ENCODE results near the gene UVRAG. TPM values are rescaled to one million over a fixed set of nuclear protein-coding genes. Genes with fewer than 3 reads are reported as not detected.

Gene UVRAG
- total RNA-seq, 1 donor from 2014 or later = 17.8 TPM

DNA sequence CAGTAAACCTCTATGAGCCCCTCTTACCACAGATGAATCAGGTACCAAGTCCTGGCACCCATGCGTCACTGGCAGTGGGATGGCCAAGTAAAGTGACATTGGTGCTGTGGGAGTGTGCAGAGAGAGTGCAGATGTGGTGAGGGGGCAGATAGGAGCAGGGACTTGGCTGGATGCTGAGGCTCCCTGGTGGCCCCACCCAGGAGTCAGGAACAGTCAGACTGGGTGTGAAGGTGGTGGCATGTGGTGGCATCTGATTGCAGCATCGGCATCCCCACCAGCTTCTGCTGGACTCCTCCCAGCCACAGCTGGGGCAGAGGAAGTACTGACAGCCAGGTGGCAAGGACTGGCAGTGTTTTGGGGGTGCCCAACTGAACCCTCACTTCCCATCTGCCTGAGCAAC is 35.0 kb upstream of the UVRAG start:
- no peaks in the 10 kb centered on the region for H3K36me3 Mint-ChIP-seq (ENCODE audit: unreplicated experiment)
- H3K4me1 Mint-ChIP-seq (ENCODE audit: low read depth, unreplicated experiment) = no peaks in the 10 kb centered on the region
- no peaks in the 10 kb centered on the region for H3K9me3 Mint-ChIP-seq (ENCODE audit: unreplicated experiment)
- TF ChIP-seq, protein P1, sequence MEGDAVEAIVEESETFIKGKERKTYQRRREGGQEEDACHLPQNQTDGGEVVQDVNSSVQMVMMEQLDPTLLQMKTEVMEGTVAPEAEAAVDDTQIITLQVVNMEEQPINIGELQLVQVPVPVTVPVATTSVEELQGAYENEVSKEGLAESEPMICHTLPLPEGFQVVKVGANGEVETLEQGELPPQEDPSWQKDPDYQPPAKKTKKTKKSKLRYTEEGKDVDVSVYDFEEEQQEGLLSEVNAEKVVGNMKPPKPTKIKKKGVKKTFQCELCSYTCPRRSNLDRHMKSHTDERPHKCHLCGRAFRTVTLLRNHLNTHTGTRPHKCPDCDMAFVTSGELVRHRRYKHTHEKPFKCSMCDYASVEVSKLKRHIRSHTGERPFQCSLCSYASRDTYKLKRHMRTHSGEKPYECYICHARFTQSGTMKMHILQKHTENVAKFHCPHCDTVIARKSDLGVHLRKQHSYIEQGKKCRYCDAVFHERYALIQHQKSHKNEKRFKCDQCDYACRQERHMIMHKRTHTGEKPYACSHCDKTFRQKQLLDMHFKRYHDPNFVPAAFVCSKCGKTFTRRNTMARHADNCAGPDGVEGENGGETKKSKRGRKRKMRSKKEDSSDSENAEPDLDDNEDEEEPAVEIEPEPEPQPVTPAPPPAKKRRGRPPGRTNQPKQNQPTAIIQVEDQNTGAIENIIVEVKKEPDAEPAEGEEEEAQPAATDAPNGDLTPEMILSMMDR (IDR thresholded peaks at IDR 0.05; ENCODE audit: partially characterized antibody, unreplicated experiment) = no peak
- no peak for DNase-seq
- no peak overlapping the region for H3K4me3 Mint-ChIP-seq (ENCODE audit: unreplicated experiment)
- H3K27me3 Mint-ChIP-seq (ENCODE audit: unreplicated experiment) = no peaks in the 10 kb centered on the region
- no peak overlapping the region for H3K27ac Mint-ChIP-seq (ENCODE audit: unreplicated experiment)

DNA sequence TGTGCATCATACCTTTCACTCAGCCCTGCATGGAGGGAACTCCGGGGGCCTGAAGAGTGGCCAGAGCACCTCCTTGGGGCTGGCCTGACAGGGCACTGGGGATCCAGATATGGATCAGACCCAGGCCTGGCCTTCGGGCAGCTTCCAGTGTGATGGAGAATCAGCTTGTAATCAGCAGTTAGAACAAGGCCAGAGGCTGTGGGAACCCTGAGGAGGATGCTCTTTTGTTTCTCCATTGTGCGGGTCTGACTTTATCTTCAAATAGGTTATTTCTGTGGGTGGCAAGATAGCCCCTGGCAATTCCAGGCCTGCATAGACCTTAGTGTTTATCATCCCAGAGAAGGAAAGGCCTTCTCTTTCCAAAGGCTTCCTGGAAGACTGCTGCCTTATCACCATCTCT is 34.1 kb upstream of the UVRAG start:
- Mint-ChIP-seq H3K36me3 (ENCODE audit: unreplicated experiment) (no peaks in the 10 kb centered on the region), H3K9me3 (ENCODE audit: unreplicated experiment) (no peaks in the 10 kb centered on the region), H3K4me1 (ENCODE audit: low read depth, unreplicated experiment) (no peaks in the 10 kb centered on the region), H3K27me3 (ENCODE audit: unreplicated experiment) (no peaks in the 10 kb centered on the region), H3K27ac (ENCODE audit: unreplicated experiment) (no peak overlapping the region), H3K4me3 (ENCODE audit: unreplicated experiment) (no peak overlapping the region)
- TF ChIP-seq, protein P1 (IDR thresholded peaks at IDR 0.05; ENCODE audit: partially characterized antibody, unreplicated experiment) = no peak
- no peak for DNase-seq

DNA sequence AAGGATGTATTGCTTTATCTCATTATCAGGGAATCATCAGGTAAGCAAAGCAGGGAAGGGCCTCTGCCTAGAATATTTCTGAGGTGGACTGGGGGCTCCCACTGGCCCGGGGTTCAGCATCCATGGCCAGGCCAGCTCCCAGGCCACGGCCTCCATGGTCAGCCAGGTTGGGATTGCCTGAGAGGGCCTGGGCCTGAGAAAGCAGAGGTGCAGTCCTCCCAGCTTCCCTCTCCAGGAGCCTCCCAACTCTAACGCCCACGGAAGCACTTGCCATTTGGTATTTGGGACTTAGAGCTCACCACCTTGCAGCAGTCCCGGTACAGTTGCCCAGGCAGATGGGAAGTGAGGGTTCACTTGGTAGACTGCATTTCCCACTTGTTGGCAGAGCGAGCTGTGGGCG is 33.7 kb upstream of the UVRAG start:
- Mint-ChIP-seq H3K27ac (ENCODE audit: unreplicated experiment) (no peak overlapping the region), H3K4me1 (ENCODE audit: low read depth, unreplicated experiment) (no peaks in the 10 kb centered on the region), H3K36me3 (ENCODE audit: unreplicated experiment) (no peaks in the 10 kb centered on the region), H3K4me3 (ENCODE audit: unreplicated experiment) (no peak overlapping the region), H3K9me3 (ENCODE audit: unreplicated experiment) (no peaks in the 10 kb centered on the region), H3K27me3 (ENCODE audit: unreplicated experiment) (no peaks in the 10 kb centered on the region)
- DNase-seq = no peak
- TF ChIP-seq, protein P1 (IDR thresholded peaks at IDR 0.05; ENCODE audit: partially characterized antibody, unreplicated experiment) = no peak

DNA sequence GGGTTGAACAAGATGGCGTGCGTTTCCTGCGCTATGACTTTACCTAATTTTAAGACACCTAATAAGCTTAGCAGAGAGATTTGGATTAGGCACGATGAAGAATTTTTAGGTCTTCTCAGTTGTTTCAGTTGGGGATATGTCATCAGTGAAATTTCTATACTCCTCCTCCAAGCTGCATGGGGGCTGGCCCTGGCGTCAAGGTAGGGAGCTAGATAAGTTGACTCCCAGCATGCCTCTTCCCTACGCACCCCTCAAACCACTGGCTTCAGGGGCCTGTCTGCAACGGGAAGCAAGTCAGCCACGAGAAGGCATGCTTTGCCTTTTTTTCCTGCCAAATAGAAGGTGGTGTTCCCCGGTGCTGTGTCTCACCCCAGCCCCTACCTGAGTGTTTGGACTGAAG is 33.2 kb upstream of the UVRAG start:
- Mint-ChIP-seq H3K36me3 (ENCODE audit: unreplicated experiment) (no peaks in the 10 kb centered on the region), H3K27me3 (ENCODE audit: unreplicated experiment) (no peaks in the 10 kb centered on the region), H3K4me1 (ENCODE audit: low read depth, unreplicated experiment) (no peaks in the 10 kb centered on the region), H3K4me3 (ENCODE audit: unreplicated experiment) (no peak overlapping the region), H3K9me3 (ENCODE audit: unreplicated experiment) (no peaks in the 10 kb centered on the region), H3K27ac (ENCODE audit: unreplicated experiment) (no peak overlapping the region)
- TF ChIP-seq, protein P1 (IDR thresholded peaks at IDR 0.05; ENCODE audit: partially characterized antibody, unreplicated experiment) = no peak
- no peak for DNase-seq

DNA sequence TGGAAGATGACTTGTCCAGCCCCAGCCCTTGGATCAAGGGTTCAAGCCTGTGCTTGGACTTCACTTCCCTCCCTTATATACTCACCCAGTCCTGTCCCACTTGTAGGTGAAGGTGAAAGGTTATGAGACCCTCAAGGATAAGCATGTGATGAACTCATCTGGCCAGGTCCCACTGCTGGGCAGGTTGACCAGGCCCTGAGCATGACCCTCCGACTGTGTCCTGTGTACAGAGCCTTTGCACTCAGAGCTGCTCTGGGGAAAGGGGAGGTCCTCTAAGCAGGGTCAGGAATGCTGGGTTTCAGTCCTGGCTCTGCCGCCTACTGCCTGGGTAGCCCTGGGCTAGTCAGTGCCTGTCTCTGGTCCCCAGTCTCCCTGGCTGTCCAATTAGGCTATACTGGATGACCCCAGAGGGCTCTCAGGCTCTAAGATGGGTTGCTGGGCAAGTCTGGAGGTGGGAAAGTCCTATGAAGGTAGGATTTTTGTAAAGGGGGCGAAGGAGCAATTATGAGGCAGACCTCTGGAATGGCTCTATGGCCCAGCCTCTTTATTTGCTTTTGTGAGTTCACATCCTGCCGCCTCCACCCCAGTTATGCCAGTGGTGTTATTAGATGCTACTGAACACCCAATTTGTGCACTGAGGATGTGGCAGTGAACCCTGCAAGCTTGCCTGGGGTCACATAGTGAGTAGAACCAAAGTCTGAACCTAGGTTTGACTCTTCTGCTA is 32.3 kb upstream of the UVRAG start:
- no peaks in the 10 kb centered on the region for H3K27me3 Mint-ChIP-seq (ENCODE audit: unreplicated experiment)
- no peaks in the 10 kb centered on the region for H3K36me3 Mint-ChIP-seq (ENCODE audit: unreplicated experiment)
- H3K9me3 Mint-ChIP-seq (ENCODE audit: unreplicated experiment) = no peaks in the 10 kb centered on the region
- DNase-seq = no peak
- no peak overlapping the region for H3K4me3 Mint-ChIP-seq (ENCODE audit: unreplicated experiment)
- TF ChIP-seq, protein P1 (IDR thresholded peaks at IDR 0.05; ENCODE audit: partially characterized antibody, unreplicated experiment) = no peak
- no peaks in the 10 kb centered on the region for H3K4me1 Mint-ChIP-seq (ENCODE audit: low read depth, unreplicated experiment)
- no peak overlapping the region for H3K27ac Mint-ChIP-seq (ENCODE audit: unreplicated experiment)

All from glutamatergic neuron (in vitro differentiated cells).